H1 (cell line): ENCODE data around the gene USP20. TPM values are rescaled to one million over a fixed set of nuclear protein-coding genes. Genes with fewer than 3 reads are reported as not detected.

Source experiments
- CTCF ChIA-PET: fragments of 300-600 bp; sonication (Branson Sonifier 250); formaldehyde crosslinking; loops from one replicate; lab custom pipeline; 2021; ENCODE audit not compliant: partially characterized antibody; lab: Charles Lee
- POLR2A ChIA-PET: fragments of 300-600 bp; sonication (Branson Sonifier 250); formaldehyde crosslinking; loops from one replicate; lab custom pipeline; 2021; ENCODE audit warnings: inconsistent platforms; ENCODE audit not compliant: partially characterized antibody; lab: Charles Lee
- DNase-seq, 2 experiments: peaks; one replicate each; pipeline versions ENCODE4 v3.0.0 to v3.0.0-alpha.2; 2010 to 2022; ENCODE audit warnings: low spot score in 2 of 2, low read depth in 1 of 2, mixed read lengths in 1 of 2
- FAIRE-seq: peaks from 2 replicates; lab custom pipeline; 2011; peaks lifted over from hg19 to GRCh38; lab: Jason Lieb, UNC
- H2AFZ ChIP-seq: 2 replicates; pipeline ENCODE4 v1.8.1; 2012; ENCODE audit warnings: low read length, inconsistent platforms
- H2AK5ac ChIP-seq: 2 replicates; pipeline ENCODE4 v1.6.1; 2013; ENCODE audit warnings: low read depth, low read length
- H2BK120ac ChIP-seq: replicated peaks from 2 replicates; pipeline ENCODE3; 2013; ENCODE audit warnings: low read depth, low read length, inconsistent platforms
- H2BK12ac ChIP-seq: 2 replicates; pipeline ENCODE4 v1.6.1; 2013; ENCODE audit warnings: low read depth, low read length
- H2BK15ac ChIP-seq: 2 replicates; pipeline ENCODE4 v1.6.1; 2013; ENCODE audit warnings: low read length
- H2BK20ac ChIP-seq: 2 replicates; pipeline ENCODE4 v1.6.1; 2013; ENCODE audit warnings: low read length
- H2BK5ac ChIP-seq: 2 replicates; pipeline ENCODE4 v1.6.1; 2013; ENCODE audit warnings: low read depth, low read length
- H3K14ac ChIP-seq: 2 replicates; pipeline ENCODE4 v1.6.1; 2013; ENCODE audit warnings: inconsistent platforms; ENCODE audit not compliant: insufficient read length
- H3K18ac ChIP-seq: 2 replicates; pipeline ENCODE4 v1.6.1; 2013; ENCODE audit warnings: low read length; ENCODE audit errors: extremely low read depth
- H3K23ac ChIP-seq: 2 replicates; pipeline ENCODE4 v1.6.1; 2013; ENCODE audit warnings: inconsistent platforms; ENCODE audit not compliant: insufficient read length
- H3K23me2 ChIP-seq: 2 replicates; pipeline ENCODE4 v1.6.1; 2013; ENCODE audit warnings: low read depth, low read length
- H3K27ac ChIP-seq: 2 replicates; pipeline ENCODE4 v1.6.1; 2011; ENCODE audit warnings: low read depth, low read length, inconsistent platforms
- H3K27me3 ChIP-seq, 4 experiments: replicated peaks in 1 of 4; 1 replicate in 1 of 4; 2 replicates in 3 of 4; pipeline versions ENCODE4 v1.6.1 to v1.8.1; 2011 to 2013; ENCODE audit warnings: low read length in 3 of 4, mild to moderate bottlenecking in 3 of 4, inconsistent platforms in 2 of 4, mixed read lengths in 2 of 4, moderate library complexity in 1 of 4; ENCODE audit not compliant: control insufficient read depth in 3 of 4, insufficient read depth in 3 of 4; ENCODE audit errors: extremely low read depth in 1 of 4
- H3K36me3 ChIP-seq, 4 experiments: 2 replicates each; pipeline versions ENCODE4 v1.6.1 to v1.8.1; 2011 to 2013; ENCODE audit warnings: mild to moderate bottlenecking in 4 of 4, low read length in 3 of 4, moderate library complexity in 2 of 4, control low read depth in 1 of 4, inconsistent platforms in 1 of 4; ENCODE audit not compliant: insufficient read depth in 4 of 4, control insufficient read depth in 2 of 4
- H3K4ac ChIP-seq: replicated peaks from 2 replicates; pipeline ENCODE3; 2013; ENCODE audit warnings: low read length, low read depth, mixed read lengths, inconsistent platforms; ENCODE audit not compliant: insufficient read length
- H3K4me1 ChIP-seq, 4 experiments: replicated peaks in 1 of 4; 1 replicate in 1 of 4; 2 replicates in 3 of 4; pipeline versions ENCODE4 v1.6.1 to v1.8.1; 2011 to 2013; ENCODE audit warnings: low read length in 3 of 4, inconsistent platforms in 2 of 4, mixed read lengths in 1 of 4; ENCODE audit not compliant: insufficient read depth in 4 of 4, control insufficient read depth in 3 of 4
- H3K4me2 ChIP-seq, 2 experiments: 2 replicates each; pipeline versions ENCODE4 v1.6.1 to v1.8.1; 2011 to 2013; ENCODE audit warnings: low read depth in 2 of 2, low read length in 2 of 2, control low read depth in 1 of 2, inconsistent platforms in 1 of 2, mild to moderate bottlenecking in 1 of 2; ENCODE audit not compliant: insufficient read depth in 1 of 2
- H3K4me3 ChIP-seq, 4 experiments: fragments of 200-600, 300-600 bp in 1 of 4; sonication (generic), shearing (Covaris generic), sonication (Bioruptor Twin) in 1 of 4; 2 replicates each; pipeline versions ENCODE4 v1.5.1 to v1.8.1; 2011 to 2016; ENCODE audit warnings: low read length in 4 of 4, low read depth in 3 of 4, control low read depth in 2 of 4, inconsistent platforms in 2 of 4, mild to moderate bottlenecking in 2 of 4, mixed read lengths in 1 of 4, moderate library complexity in 1 of 4; ENCODE audit not compliant: insufficient read depth in 2 of 4; ENCODE audit errors: extremely low read depth in 1 of 4
- H3K56ac ChIP-seq: replicated peaks from 2 replicates; pipeline ENCODE3; 2013; ENCODE audit warnings: low read depth, mild to moderate bottlenecking, mixed read lengths, low read length, inconsistent platforms; ENCODE audit not compliant: insufficient read length
- H3K79me1 ChIP-seq: 2 replicates; pipeline ENCODE4 v1.6.1; 2013; ENCODE audit warnings: low read depth, low read length, control low read depth
- H3K79me2 ChIP-seq, 2 experiments: 2 replicates each; pipeline versions ENCODE4 v1.6.1 to v1.8.1; 2012 to 2013; ENCODE audit warnings: low read length in 2 of 2, mild to moderate bottlenecking in 2 of 2, inconsistent platforms in 1 of 2; ENCODE audit not compliant: insufficient read depth in 2 of 2, control insufficient read depth in 1 of 2
- H3K9ac ChIP-seq, 4 experiments: replicated peaks in 1 of 4; 1 replicate in 1 of 4; 2 replicates in 3 of 4; pipeline versions ENCODE4 v1.6.1 to v1.8.1; 2011 to 2013; ENCODE audit warnings: low read depth in 3 of 4, low read length in 3 of 4, control low read depth in 2 of 4, mild to moderate bottlenecking in 2 of 4, moderate library complexity in 2 of 4, inconsistent platforms in 1 of 4; ENCODE audit errors: extremely low read depth in 1 of 4
- H3K9me3 ChIP-seq, 2 experiments: 2 replicates each; pipeline versions ENCODE4 v1.6.1 to v1.8.1; 2012 to 2013; ENCODE audit warnings: mild to moderate bottlenecking in 2 of 2, moderate library complexity in 2 of 2, control low read depth in 1 of 2, inconsistent platforms in 1 of 2, low read depth in 1 of 2, low read length in 1 of 2, mixed read lengths in 1 of 2; ENCODE audit not compliant: insufficient read depth in 2 of 2
- H4K20me1 ChIP-seq, 2 experiments: replicated peaks in 1 of 2; 2 replicates each; pipeline versions ENCODE3 to v1.8.1; 2011 to 2013; ENCODE audit warnings: inconsistent platforms in 2 of 2, low read length in 2 of 2, mild to moderate bottlenecking in 1 of 2; ENCODE audit not compliant: insufficient read depth in 2 of 2, control insufficient read depth in 1 of 2
- H4K5ac ChIP-seq: 2 replicates; pipeline ENCODE4 v1.6.1; 2013; ENCODE audit warnings: low read length, low read depth, mixed read lengths, inconsistent platforms; ENCODE audit not compliant: insufficient read length
- H4K8ac ChIP-seq: 2 replicates; pipeline ENCODE4 v1.8.0; 2013; ENCODE audit warnings: mild to moderate bottlenecking, moderate library complexity, low read length, inconsistent platforms; ENCODE audit not compliant: insufficient read depth; ENCODE audit errors: extremely low read depth
- H4K91ac ChIP-seq: replicated peaks from 2 replicates; pipeline ENCODE3; 2013; ENCODE audit warnings: low read length, mixed read lengths, inconsistent platforms; ENCODE audit not compliant: insufficient read length
- BCL11A ChIP-seq, 2 experiments: IDR thresholded peaks; one replicate each; pipeline ENCODE4 v1.6.1; 2011; ENCODE audit warnings: low read depth in 2 of 2, low read length in 2 of 2, mild to moderate bottlenecking in 2 of 2
- KDM1A ChIP-seq: fragments of 200-600, 300-600 bp; sonication (generic); IDR thresholded peaks from 2 replicates; pipeline ENCODE4 v1.7.1; 2016; ENCODE audit warnings: mild to moderate bottlenecking, low read length, borderline replicate concordance
- RNF2 ChIP-seq: fragments of 200-900, 300-1000 bp; sonication (generic); IDR thresholded peaks from 2 replicates; pipeline ENCODE4 v1.7.1; 2016; ENCODE audit warnings: borderline replicate concordance, low read depth, mild to moderate bottlenecking, antibody characterized with exemption, low read length; ENCODE audit not compliant: poor library complexity, severe bottlenecking; ENCODE audit errors: missing control alignments
- SAP30 ChIP-seq: fragments of 300-600 bp; sonication (generic); IDR thresholded peaks from 2 replicates; pipeline ENCODE4 v1.7.1; 2012; ENCODE audit warnings: low read length, moderate library complexity, mild to moderate bottlenecking, inconsistent platforms; ENCODE audit not compliant: insufficient read depth, insufficient replicate concordance
- SP2 ChIP-seq: IDR thresholded peaks from 2 replicates; pipeline ENCODE4 v1.6.1; 2012; ENCODE audit warnings: mild to moderate bottlenecking, low read length, inconsistent platforms
- SP4 ChIP-seq: IDR thresholded peaks from 2 replicates; pipeline ENCODE4 v1.6.1; 2012; ENCODE audit warnings: low read length, inconsistent platforms
- TBP ChIP-seq: IDR thresholded peaks from 2 replicates; pipeline ENCODE4 v1.6.1; 2011; ENCODE audit warnings: low read depth, low read length, improper control_type of control experiment
- TEAD4 ChIP-seq: IDR thresholded peaks from 2 replicates; pipeline ENCODE4 v1.6.1; 2012; ENCODE audit warnings: low read depth, low read length, inconsistent platforms, mixed read lengths
- WGBS, 2 experiments: shearing (Covaris generic) in 1 of 2; methylation state at CpG; one replicate each; pipeline versions ENCODE4 v1.1.6 to v1.1.7; 2013 to 2015; ENCODE audit warnings: low lambda C conversion rate in 2 of 2, mixed read lengths in 2 of 2, inconsistent platforms in 1 of 2, low coverage in 1 of 2, missing lambda C conversion rate in 1 of 2; ENCODE audit not compliant: insufficient replicate concordance in 2 of 2, insufficient coverage in 1 of 2, insufficient read length in 1 of 2; ENCODE audit errors: extremely low coverage in 1 of 2, missing lambda C conversion rate in 1 of 2; 5-methylcytosine and 5-hydroxymethylcytosine counted together
- polyA plus RNA-seq, 7 experiments: library from polyadenylated mRNA; depleted of rRNA in 3 of 7; stranded (reverse) in 5 of 7; unstranded in 2 of 7; fragments of >200 nt in 5 of 7; fragments of 200-250 nt in 2 of 7; gene quantifications; 1 replicate in 5 of 7; 2 replicates in 1 of 7; 4 replicates in 1 of 7; pipeline versions ENCODE4 v1.2.1 to v1.2.3, GENCODE V29; 2011 to 2013; ENCODE audit warnings: missing spikeins in 2 of 7, mixed read lengths in 2 of 7
- total RNA-seq: library from RNA; stranded (reverse); fragmentation: NEBNext Ultra II Directional; extraction: Animal tissue kit (Norgen Biotek cat#: 25700); gene quantifications from 2 replicates; pipeline ENCODE4 v1.2.1, GENCODE V29; 2021
- TF ChIP-seq, protein P1 (sequence below): IDR thresholded peaks from 2 replicates; pipeline ENCODE4 v1.6.1; 2012; ENCODE audit warnings: low read length, inconsistent platforms

USP20 gene
- total and polyA plus RNA-seq, 2 of the 8 experiments (the other 6 are each of a cell fraction or from before 2014, with no cell fraction given) = 13.4 to 23.0 TPM

GRCh38 chr9:129888293-129889121 is 53.2 kb downstream of the USP20 start:
- ChIA-PET CTCF (interaction anchor here (0.6 to 1.8 kb wide), 3 partner anchors 12 to 161 kb away, joined by 3 to 5 read pairs (median 3); no protein-coding TSS in a partner anchor), POLR2A (interaction anchor here (0.5 to 1.3 kb wide), 2 partner anchors 55 to 165 kb away, joined by 3 read pairs; no protein-coding TSS in a partner anchor)
- Histone ChIP-seq H4K20me1 (no peaks in the 10 kb centered on the region), H3K4me2 (no peak overlapping the region; a peak in 1 of 4 replicates), H2AK5ac (peak overlapping the region; percentile 30; the same call in 1 of the 2 replicates), H3K36me3 (no peaks in the 10 kb centered on the region), H3K27ac (no peak overlapping the region), H2BK5ac (peak overlapping the region; percentile 56; the same call in 1 of the 2 replicates), H3K27me3 (no peaks in the 10 kb centered on the region), H3K18ac (peak overlapping the region; percentile 78), H2AFZ (no peak overlapping the region), H3K56ac (no peak overlapping the region), H4K91ac (peak overlapping the region; percentile 90), H3K4me1 (peaks cover 0 to 27% (median 23%) of the 10 kb centered on the region in 4 experiments; a peak in 6 of 7 replicates), H3K23me2 (peaks cover 11% of the 10 kb centered on the region), H2BK15ac (peak overlapping the region; percentile 97), H2BK20ac (peak overlapping the region; percentile 93), H3K14ac (no peak overlapping the region), H3K23ac (no peak overlapping the region), H2BK12ac (peak overlapping the region; percentile 97; the same call in 1 of the 2 replicates), H3K79me1 (no peaks in the 10 kb centered on the region), H3K9me3 (no peaks in the 10 kb centered on the region), H4K5ac (no peak overlapping the region), H3K4me3 (no peak overlapping the region), H3K9ac (no peak overlapping the region), H3K79me2 (no peaks in the 10 kb centered on the region), H2BK120ac (peak overlapping the region; percentile 47), H3K4ac (peak overlapping the region; percentile 91), H4K8ac (no peak overlapping the region; the same call in 1 of the 2 replicates)
- 84% methylated on average over 28 of the region's 29 CpGs; no CpG with 5 or more reads in 1 of the 2 experiments for WGBS, 2 experiments
- FAIRE-seq (no peak), DNase-seq (no peak)
- TF ChIP-seq SP2 = no peak
- no peak for TF ChIP-seq KDM1A
- TF ChIP-seq RNF2 = no peak
- no peak for TF ChIP-seq SP4
- no peak for TF ChIP-seq TBP
- TF ChIP-seq TEAD4 = no peak
- TF ChIP-seq, protein P1, sequence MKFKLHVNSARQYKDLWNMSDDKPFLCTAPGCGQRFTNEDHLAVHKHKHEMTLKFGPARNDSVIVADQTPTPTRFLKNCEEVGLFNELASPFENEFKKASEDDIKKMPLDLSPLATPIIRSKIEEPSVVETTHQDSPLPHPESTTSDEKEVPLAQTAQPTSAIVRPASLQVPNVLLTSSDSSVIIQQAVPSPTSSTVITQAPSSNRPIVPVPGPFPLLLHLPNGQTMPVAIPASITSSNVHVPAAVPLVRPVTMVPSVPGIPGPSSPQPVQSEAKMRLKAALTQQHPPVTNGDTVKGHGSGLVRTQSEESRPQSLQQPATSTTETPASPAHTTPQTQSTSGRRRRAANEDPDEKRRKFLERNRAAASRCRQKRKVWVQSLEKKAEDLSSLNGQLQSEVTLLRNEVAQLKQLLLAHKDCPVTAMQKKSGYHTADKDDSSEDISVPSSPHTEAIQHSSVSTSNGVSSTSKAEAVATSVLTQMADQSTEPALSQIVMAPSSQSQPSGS = no peak
- TF ChIP-seq SAP30 = no peak
- no peak for TF ChIP-seq BCL11A (IDR thresholded peaks at IDR 0.05; ENCODE audit: low read depth in 2 of 2, low read length in 2 of 2)
